COLO668 (cell line): ENCODE data around the gene DBNL.

Experiments
- DNase-seq: peaks from one replicate; lab custom pipeline; 2025; ENCODE audit not compliant: unreplicated experiment; lab: John Stamatoyannopoulos, UW

The DBNL gene

DNA sequence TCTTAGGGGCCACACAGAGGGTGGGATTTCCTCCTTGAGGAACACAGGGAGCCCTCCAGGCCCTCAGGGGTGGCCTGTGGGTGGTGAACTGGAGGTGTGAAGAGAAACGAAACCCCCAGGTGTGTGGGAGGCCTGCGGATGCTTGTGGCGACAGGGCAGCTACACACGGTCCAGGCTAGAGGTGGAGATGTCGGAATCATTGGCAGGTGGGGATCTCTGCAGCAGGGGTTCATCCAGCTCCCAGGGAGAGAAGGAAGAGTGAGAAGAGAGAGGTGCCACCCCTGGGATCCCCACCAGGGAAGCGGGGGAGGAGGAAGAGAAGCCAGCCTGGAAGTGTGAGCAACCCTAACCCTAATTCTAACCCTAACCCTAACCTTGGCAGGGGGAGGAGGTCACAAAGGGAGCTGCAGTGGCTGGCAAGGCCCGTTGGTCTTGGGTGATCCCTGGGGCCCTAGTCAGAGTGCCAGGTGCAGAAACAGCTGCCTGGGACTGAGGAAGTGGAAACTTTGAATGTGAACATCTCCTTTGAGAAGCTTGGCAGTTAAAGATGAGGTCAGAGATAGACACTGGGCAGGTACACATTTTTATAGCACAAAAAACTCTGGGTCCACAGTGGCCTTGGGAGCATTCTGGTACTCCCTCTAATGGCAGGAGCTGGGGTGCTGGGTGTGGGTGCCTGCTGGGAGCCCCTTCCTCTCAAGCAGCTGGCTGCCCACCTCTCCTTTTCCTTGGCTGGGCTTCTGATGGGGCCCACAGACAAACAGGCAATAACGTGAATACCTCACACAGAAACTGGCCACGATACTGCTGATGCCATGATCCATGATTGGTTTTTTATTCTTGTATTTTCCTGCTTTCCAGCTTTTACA lies 52.8 kb downstream of the DBNL start:
- no peak for DNase-seq

DNA sequence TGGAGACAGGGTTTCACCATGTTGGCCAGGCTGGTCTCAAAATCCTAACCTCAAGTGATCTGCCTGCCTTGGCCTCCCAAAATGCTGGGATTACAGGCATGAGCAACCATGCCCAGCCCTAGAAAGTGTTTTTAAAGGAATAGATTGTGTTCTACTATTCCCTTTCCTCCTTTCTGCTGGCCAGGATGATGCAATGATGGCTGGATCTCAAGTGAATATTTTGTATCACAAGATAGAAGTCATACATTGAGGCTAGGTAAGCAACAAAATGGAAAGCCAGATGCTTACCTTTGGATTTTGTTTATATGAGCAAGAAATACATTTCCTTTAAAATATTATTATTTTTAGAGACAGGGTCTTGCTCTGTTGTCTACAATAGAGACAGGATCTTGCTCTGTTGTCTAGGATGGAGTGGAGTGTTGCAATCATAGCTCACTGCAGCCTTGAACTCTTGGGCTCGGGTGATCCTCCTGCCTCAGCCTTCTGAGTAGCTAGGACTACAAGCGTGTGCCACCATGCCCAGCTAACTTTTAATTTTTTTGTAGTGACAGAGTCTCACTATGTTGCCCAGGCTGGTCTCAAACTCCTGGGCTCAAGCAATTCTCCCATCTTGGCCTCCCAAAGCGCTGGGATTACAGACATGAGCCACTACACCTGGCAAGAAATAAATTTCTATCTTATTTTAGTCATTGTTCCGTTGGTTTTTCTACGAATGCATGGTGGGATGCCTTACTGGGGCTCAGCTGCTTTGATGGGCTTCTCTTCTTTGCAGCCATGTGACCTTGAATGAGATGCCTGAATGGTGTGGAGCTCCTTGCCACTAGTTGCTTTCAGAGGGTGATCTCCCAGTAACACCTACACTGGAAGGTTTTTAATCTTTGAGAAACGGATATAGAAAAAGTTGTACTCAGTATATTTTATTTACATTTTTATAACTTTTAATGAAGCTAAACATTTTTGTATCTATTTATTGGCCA lies 53.9 kb downstream of the DBNL start:
- DNase-seq = no peak

DNA sequence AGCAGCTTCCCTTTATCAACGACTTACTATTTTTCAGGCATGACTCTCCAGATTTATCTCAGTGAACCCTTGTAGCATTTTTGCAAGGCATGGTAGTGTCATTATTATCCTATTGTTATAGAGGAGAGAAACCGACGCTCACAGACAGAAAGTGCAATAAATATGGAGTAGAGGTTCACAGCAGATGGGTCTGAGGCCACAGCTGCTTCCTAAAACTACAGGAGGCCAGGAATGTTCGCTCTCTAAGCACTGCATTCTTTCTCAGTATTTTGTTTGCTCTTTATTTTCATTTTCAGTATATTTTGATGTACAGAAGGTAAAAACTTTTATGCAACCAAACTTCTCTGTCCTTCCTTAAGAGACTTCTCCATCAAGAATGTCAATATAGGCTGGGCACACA lies 55.2 kb downstream of the DBNL start:
- no peak for DNase-seq

GRCh38 chr7:44100458-44101302 lies 56.2 kb downstream of the DBNL start:
- DNase-seq = no peak

GRCh38 chr7:44101303-44101965 lies 56.9 kb downstream of the DBNL start:
- DNase-seq = no peak

DNA sequence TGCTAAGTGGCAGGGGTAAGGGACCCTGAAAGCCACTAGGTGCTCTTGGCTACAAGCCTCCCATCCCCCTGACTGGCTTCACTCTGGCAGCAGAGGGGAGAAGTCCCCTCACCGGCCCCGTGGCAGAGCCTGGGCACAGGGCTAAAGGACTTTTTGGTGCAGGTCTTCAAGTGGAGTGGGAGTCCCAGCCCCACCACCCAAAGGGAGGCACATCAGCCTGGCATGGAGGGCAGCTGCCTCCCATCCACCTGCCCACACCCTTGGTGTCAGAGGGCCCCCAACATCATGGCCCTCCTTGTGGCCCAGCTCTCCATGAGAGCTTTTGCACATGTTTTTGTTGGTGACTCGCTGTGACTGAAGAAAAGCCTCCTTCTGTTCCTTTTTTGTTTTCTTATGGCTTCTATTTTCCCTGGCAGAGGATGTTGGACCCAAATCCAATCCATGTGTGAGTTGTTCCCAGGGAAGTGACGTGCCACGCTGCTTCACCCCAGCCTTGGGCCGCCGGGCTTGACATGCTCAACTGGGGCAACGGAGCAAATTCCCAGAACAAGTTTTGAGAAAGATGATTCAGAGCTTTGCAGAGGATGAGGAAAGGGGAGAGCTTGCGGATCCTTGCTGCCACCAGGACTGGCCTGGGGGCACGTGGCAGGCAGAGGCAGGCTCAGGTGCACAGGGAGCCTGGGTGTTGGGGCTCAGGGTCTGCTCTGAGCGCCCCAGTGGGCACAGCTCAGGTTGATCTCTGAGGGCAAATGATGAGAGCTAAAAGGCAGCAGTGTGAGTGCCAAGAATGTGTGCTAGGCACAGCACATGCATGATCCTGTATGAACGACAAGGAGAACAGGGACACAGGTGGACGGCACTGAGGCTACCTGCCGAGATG lies 57.7 kb downstream of the DBNL start:
- DNase-seq = no peak

DNA sequence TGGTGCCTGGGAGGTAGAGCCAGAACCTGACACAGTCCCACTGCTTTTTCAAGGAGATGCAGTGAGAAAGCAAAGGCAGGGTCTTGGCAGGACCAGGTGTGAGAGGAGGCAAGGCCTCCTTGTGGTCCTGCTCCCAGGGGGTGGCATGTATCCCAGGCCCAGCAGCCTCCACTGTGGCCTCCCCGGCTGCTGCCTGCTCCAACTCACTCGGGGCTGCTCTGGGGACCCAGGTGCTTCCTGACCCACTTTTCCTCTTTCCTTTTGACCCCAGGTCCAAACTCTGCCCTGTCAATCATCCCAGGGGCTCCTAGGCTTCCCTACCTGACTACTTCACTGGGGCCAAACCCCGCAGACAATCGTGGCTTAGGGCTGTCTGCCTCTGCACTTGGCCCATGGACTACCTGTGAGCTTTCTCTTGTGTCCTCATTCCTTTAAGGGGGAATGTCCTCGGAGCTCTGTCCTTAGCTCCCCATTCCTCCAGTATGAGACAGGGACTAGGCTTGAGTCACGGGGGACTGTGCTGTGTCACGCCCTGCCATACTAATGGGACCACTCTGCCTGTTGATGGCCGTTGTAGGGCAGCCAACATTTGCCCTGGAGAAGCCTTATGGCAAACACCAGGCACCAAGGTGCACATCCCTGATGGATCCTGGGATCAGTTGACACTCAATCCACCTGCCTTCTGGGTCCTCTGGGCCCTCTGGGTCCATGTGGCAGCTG lies 58.5 kb downstream of the DBNL start:
- no peak for DNase-seq

- DNase-seq = no peak
Observed at GRCh38 chr7:44103566-44103922, 59.0 kb downstream of the DBNL start.

GRCh38 chr7:44103923-44104859 lies 59.7 kb downstream of the DBNL start, which contains the start of gene AEBP1:
TSS of gene AEBP1 (plus strand) at chr7:44104345. CDS start at chr7:44104666, 321 bp downstream.
- DNase-seq = no peak

GRCh38 chr7:44104860-44105771 lies 60.6 kb downstream of the DBNL start:
- no peak for DNase-seq

DNA sequence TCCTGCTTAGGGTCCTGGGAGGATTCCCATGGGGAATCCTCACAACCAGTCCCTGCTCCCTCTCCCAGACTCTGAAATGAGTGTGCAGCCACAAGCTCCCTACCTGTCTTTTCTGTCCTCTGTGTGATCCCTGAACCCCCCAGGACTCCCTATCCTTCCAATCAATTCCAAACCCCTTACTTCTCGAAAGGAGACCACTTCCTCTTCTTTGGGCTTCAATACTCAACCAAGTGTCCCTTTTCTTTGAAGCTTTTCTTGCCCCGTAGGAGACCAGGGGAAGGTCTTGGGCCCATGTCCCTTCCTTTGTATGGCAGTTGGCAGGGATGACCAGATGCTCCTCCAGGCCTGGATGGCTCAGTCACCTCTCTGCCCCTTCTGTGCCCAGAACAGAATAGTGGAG lies 61.3 kb downstream of the DBNL start:
- DNase-seq = no peak

GRCh38 chr7:44106311-44107065 lies 62.0 kb downstream of the DBNL start:
- no peak for DNase-seq

- no peak for DNase-seq
Observed at GRCh38 chr7:44107116-44107960, 62.8 kb downstream of the DBNL start.

GRCh38 chr7:44107961-44108767 lies 63.7 kb downstream of the DBNL start:
- DNase-seq = no peak
